Thyroid gland (tissue), 4 donors: ENCODE measurements around the gene CLEC2B.

Source experiments
- POLR2A ChIP-seq, 2 donors: fragments of 450-650 bp; IDR thresholded peaks; one replicate each; pipeline ENCODE4 v1.6.1; 2017; ENCODE audit warnings: antibody characterized with exemption in 2 of 2, mild to moderate bottlenecking in 2 of 2, moderate library complexity in 1 of 2
- TF ChIP-seq, protein P1 (sequence below), 6 experiments: fragments of 200-600 bp in 3 of 6; fragments of 450-650 bp in 3 of 6; sonication (generic) in 3 of 6; IDR thresholded peaks; one replicate each; pipeline ENCODE4 v1.5.1; 2016 to 2019; ENCODE audit warnings: antibody characterized with exemption in 6 of 6, mild to moderate bottlenecking in 2 of 6, inconsistent platforms in 1 of 6, moderate library complexity in 1 of 6

DNA sequence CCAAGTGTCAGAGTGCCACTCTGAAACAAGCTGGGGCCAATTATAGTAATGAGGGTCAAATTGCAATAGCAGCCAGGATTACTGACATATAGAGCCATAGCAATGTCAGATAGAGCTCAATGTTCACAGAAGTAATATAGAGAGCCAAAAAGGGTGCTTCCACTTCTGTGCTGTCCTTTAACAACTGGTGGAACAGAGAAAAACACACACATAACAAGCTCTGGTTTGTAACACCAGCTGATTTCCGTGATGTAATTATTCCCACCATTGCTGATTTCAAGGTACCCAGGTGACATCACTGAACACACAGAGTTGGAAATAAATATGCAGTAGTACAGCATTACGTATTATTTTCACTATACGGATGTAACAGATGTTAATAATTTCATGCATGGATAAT is 3.0 kb upstream of the CLEC2B start:
- TF ChIP-seq, protein P1, sequence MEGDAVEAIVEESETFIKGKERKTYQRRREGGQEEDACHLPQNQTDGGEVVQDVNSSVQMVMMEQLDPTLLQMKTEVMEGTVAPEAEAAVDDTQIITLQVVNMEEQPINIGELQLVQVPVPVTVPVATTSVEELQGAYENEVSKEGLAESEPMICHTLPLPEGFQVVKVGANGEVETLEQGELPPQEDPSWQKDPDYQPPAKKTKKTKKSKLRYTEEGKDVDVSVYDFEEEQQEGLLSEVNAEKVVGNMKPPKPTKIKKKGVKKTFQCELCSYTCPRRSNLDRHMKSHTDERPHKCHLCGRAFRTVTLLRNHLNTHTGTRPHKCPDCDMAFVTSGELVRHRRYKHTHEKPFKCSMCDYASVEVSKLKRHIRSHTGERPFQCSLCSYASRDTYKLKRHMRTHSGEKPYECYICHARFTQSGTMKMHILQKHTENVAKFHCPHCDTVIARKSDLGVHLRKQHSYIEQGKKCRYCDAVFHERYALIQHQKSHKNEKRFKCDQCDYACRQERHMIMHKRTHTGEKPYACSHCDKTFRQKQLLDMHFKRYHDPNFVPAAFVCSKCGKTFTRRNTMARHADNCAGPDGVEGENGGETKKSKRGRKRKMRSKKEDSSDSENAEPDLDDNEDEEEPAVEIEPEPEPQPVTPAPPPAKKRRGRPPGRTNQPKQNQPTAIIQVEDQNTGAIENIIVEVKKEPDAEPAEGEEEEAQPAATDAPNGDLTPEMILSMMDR (IDR thresholded peaks at IDR 0.05), result no peak
- no peak for TF ChIP-seq POLR2A (IDR thresholded peaks at IDR 0.05)
